NCI-H2196 (cell line): Measurements from ENCODE around the gene ANK3.
A peak's percentile ranks its signal among the peaks of the same experiment; 100 is the strongest.

Experiments used
- DNase-seq: peaks from one replicate; lab custom pipeline; 2025; ENCODE audit not compliant: unreplicated experiment; lab: John Stamatoyannopoulos, UW

ANK3 gene

DNA sequence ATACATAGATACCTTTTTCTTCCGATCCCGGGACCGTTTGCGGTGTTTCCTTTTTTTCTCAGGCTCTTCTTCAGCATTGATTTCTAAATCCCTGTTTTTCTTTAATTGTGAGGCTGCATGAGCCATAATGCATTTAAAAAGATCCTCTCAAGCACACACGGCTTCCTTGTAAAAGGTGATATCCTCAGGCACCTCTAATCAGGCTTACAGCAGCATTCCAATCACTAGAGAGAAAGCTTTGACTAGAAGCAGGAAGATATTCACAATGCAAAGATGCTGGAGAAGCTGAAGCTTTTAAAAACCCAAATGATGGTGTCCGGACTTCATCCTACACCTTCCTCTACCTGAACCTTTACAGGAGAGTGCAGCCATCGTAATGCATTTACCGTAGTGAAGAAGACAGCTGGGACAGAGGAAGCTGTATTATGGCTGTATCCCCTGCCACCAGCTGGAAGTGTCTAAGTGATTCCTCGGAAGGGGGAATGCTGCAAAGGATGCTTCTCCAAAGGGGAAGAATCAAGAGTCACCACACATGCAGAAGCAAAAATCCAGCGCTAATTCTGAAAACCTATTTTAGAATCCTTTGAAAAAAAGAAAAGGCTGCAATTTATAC lies at the start of gene ANK3:
TSS of gene ANK3 (minus strand) at position 463 of the 613 bp plus-strand sequence. CDS start at position 126, 337 bp downstream.
- no peak for DNase-seq

DNA sequence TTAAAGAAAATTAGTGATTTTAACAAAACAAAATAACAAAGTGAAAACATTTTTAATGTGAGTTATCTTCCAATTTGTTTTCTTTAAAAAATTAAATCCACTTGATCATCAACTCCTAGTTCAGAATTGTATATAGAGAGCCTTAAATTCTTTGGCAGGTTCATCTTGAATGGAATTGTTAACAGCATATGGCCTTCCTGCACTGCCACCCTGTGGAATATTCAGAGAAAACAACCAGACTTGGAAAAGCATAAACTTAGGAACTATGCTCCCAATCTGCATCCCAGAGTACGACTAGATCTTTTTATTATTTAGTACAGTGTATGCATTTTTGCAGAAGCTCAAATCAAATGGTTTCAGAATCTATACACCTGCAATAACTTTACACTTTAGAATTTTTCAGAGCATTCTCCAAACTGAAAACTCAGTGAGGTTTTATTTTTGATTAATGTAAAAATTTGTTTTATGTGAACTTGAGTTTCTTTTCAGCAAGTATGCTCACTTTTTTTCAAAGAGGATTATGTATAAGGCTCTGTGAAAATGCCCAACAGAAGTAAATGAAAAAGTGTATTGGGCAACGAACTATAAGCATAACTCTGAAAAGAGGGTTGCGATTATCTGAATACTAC lies 44.9 kb upstream of the ANK3 start:
- peak; percentile 27 for DNase-seq

- no peak for DNase-seq
Observed at GRCh38 chr10:60433684-60434083, 44.0 kb upstream of the ANK3 start.

DNA sequence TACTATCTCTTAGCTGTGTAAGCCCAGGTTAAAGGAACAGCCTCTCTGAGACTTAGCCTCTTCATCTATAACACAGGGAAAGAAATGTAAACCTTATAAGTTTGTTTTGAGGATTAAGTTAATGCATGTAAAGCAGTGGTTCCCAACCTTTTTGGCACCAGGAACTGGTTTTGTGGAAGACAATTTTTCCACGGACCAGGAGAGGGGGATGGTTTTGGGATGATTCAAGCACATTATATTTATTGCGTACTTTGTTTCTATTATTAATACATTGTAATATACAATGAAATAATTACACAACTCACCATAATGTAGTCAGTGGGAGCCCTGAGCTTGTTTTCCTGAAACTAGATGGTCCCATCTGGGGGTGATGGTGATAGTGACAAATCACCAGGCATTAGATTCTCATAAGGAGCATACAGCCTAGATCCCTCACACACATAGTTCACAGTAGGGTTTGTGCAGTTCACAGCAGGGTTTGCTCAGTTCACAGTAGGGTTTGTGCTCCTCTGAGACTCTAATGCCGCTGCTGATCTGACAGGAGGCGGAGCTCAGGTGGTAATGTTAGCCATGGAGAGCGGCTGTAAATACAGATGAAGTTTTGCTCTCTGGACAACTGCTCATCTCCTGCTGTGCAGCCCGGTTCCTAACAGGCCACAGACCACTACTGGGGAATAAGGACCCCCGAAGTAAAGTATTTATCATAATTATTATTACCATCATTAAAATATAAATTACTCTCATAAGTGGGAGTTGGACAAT lies 41.3 kb upstream of the ANK3 start:
- DNase-seq, result no peak

GRCh38 chr10:60430017-60430416 lies 40.3 kb upstream of the ANK3 start:
- no peak for DNase-seq

GRCh38 chr10:60429084-60429849 lies 39.6 kb upstream of the ANK3 start:
- no peak for DNase-seq

DNA sequence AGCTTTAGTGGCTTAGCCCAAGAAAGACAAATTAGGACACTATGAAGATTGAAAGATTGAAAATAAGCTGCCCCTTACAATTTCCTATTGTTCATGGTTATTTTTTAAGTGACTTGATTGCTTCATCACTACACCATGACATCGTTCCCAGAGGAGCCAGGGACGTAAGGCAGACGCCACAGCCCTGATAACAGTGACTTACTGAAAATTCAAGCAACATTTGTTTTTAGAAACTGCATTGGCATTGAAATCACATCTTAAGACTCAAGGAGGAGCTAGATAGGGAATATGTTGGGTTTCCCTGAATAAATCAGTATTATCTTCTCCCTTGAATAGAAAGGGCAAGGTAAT lies 38.7 kb upstream of the ANK3 start:
- no peak for DNase-seq

GRCh38 chr10:60427709-60428386 lies 38.2 kb upstream of the ANK3 start:
- no peak for DNase-seq

DNA sequence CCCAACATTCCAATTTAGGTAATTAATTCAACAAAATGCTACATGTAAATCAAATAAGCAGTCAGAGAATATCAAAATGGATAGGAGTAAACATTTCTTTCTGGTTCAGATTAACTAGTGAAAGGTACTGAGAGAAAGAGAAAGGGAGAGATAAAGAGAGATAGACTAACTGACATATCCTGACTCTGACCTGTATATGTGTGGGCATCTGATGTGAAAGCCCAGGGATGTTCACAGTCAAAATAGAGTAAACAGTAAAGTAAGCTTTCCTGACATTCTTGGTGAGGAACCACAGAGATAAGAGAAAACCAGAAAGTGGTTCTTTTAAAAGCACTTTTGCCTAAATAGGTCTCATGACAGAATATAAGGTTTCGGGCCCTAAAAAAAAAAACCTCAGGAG lies 37.5 kb upstream of the ANK3 start:
- DNase-seq, result no peak

DNA sequence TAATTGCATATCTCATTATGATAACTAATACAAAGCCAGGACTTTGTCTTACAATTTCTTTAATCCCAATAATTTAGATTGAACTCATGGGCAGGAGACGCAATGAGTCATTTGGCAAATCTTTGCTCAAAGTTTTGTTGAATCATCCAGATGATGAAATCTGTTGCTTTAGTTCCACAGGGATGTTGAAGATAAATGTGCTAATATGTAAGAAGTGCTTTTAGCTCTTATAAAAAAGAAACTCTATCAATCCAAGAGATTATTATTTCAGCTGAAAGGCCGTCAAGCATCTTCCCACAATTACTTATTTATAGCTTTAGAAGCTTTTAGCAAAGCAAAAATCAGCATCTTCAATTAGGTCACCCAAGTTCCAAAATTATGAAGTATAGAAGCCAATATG lies 36.8 kb upstream of the ANK3 start:
- no peak for DNase-seq

DNA sequence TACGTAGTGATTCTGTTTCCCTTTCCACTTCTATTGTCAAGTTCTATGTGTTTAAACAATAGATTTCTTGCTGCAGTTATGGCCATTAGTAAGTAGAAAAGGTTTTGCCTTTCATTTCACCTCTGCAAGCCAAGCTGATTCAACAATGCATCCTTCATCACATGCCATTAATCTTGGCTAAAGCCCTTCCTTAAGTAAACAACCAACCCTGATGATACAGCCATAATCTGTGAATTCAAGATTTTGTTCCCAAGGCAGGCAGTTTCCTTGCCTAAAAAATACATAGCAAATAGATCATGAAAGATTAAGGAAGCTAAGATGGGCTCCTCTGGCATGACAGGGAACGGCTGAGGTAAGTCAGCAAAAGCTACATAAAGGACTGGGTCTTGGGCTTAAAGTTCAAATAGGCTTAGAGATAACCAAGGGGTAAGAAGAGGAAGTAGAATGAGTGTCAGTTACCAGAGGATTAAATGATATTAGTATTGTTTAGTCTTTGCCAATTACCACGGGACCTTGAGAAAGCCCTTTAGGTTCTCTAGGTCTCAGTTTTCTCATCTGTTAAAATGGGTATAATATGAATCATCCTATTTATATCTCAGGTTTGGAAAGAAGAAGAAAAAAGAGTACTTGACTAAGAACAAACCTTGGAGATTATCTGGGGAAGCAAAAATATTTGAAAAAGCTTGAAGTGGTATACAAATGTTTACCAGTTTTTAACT lies 35.9 kb upstream of the ANK3 start:
- no peak for DNase-seq

DNA sequence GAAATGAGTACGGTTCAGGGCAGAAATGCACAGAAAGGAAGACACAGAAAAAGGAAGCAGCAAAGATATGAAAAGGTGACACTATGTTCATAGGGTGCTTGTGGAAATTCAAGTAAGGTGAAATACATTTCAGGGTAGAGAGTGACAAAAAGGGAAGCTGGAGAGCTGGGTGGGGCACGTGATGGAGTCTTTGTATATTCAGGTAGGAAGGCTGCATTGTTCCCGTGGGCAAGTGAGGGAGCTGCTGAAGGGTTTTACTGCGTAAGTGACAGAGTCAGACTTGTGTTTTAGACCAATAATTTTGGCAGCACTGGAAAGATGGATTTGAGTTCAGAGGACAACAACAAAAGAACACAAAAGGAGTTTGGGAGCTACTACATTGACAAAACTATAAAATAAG lies 35.3 kb upstream of the ANK3 start:
- DNase-seq, result no peak

DNA sequence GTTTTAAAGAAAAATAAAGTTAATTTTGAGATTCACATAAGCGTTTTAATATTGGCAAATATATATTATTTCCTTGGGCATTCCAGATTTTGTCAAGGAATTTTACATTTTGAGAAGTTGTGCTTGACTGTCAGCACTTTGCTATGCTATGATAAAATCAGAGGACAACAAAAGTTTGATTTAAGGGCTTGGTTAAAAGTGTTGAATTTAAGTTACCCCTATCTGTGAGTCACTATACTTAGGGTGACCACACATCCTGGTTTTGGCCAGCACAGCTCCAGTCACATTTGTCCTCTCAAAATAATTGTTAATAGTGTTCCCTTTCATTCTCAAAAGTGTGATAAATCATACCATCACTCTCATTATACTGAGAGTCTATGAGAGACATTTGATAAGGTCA lies 34.2 kb upstream of the ANK3 start:
- no peak for DNase-seq

DNA sequence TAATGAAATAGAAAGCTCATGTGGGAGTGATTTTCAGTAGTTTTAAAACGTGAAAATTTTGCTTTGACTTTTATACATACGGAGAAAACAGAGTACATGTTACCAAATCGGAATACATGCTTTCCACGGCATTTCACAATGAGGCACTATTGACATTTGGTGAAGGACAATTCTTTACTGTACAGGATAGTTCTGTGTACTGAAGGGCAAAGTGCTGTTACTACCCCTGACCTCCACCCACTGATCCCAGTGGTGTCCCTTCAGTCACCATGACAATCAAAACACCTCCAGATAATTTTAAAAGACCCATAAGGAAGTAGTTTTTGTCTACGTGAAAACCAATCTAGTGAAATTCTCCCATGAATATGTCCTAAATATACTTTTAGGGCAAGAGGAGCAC lies 33.1 kb upstream of the ANK3 start:
- DNase-seq, result no peak

DNA sequence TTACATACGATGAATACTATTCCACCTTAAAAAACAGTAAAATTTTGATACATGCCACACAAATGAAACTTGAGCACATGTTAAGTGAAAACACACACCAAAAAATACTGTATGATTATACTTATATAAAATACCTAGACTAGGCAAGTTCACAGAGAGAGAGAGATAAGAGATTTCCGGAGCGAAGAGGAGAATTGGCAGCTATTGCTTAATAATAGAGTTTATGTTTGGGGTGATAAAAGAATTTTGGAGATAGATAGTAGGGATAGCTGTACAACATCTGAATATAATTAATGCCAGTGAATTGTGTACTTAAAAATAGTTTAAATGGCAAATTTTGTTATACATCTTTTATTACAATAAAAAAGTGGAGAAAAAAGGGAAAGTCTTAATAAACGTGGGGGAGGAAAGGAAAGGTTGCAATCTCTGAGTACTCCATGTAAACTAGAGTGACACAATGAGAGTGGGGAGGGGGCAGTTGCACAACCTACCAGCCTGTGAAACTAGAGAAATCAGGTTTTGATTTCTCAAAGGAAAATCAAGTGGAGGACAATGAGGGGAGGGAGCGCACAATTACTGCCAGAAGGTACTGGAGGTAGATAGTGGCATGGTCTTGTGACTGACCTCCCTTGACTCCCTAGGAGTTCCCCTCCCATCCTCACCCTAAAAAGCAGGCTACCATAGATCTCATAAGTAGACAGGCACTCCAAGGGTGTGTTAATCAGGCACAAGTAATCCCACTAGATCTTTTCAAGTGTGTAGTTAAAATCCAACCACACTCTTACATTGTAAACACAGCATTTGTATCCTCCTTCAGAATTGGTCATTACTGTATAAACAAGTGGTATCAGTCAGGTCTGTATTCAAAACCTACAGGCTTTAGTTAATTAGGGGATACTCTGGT lies 31.6 kb upstream of the ANK3 start:
- DNase-seq, result no peak

DNA sequence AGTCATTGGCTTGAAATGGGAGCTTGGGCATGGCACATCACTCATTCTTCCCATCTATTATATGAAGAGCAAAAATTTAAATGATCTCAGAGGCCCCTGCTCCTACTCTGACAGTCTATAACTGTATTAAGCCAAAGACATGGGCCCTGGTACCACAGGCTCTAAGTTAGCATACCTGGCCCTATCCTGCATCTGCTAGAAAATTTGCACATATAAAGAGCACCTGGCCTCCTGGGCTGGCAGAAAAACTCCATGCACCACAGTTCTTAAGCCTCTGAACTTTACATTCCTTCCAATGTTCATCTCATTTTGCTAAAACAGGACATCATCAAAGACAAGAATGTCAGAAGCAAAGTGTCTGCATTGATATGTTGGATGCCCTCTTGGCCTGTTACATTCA lies 29.6 kb upstream of the ANK3 start:
- DNase-seq, result no peak

DNA sequence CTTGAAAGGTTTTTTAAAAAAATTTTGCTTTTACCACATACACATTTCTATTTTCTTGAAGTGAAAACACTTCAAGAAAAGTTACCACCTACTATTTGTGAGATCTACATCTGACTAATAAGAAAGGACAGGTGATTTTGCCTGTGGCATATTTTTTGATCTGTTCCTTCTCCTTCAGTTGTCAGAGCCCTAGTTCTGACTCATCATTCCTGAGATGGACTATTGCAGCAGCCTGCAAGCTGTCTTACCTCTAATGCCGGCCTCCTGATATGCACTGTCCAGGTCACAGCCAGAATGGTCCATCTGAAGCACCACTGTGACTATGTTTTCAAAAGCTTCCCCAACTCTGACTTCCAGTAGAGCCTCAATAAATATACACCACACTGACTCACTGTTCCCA lies 28.2 kb upstream of the ANK3 start:
- DNase-seq, result no peak

GRCh38 chr10:60417024-60417423 lies 27.3 kb upstream of the ANK3 start:
- no peak for DNase-seq

DNA sequence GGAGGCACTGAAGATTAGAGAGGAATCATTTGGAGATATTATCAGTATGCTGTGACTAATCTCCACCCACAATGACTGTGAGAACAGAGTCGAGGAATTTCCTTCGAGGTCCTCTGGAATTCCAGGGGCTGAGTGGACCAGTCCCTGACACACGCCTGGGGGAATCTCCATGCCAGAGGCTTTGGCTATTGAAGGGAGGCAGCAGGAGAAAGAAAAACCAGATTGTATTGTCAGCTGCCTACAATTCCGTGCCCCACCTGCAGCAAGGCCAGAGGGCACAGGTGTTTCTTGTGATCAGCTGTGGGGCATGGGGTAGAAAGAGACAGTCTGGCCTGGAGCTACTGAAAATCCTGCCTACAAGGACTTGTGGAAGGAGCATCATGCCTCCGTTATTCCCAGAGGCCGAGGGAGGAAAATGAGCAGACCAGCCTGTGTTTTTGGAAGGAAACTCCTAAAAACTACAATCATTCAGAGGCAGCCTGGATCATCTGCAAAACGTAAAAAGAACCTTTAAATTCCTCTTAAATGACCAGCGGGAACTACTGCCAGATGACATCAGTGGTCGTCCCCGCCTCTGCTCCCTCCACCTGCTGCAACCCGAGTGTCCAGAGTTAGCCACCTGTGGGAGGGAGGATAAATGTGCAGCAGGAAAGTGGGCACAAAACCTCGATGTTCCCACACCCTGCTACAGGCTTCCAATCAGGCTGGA lies 25.4 kb upstream of the ANK3 start:
- DNase-seq, result no peak
